Measurements from ENCODE around the gene HS3ST3A1. TPM values are rescaled to one million over a fixed set of nuclear protein-coding genes. Genes with fewer than 3 reads are reported as not detected.

The HS3ST3A1 gene
- total RNA-seq, 1 donor from 2014 or later: 0.16 TPM

GRCh38 chr17:13575466-13575865 is 26.3 kb downstream of the HS3ST3A1 start:
- Histone ChIP-seq H3K4me3 (no peak overlapping the region), H3K27ac (replicated peaks) (no peak overlapping the region), H3K4me1 (no peaks in the 10 kb centered on the region), H3K9me3 (replicated peaks) (no peaks in the 10 kb centered on the region), H3K36me3 (no peaks in the 10 kb centered on the region), H3K27me3 (ENCODE audit: low read depth) (no peaks in the 10 kb centered on the region)
- DNase-seq: no peak
- no peak for TF ChIP-seq CTCF (IDR thresholded peaks at IDR 0.05; ENCODE audit: borderline replicate concordance)
- intact Hi-C loops (cut with micrococcal nuclease): no loop called here

GRCh38 chr17:13572581-13572980 is 29.1 kb downstream of the HS3ST3A1 start:
- Histone ChIP-seq H3K36me3 (no peaks in the 10 kb centered on the region), H3K27me3 (ENCODE audit: low read depth) (no peaks in the 10 kb centered on the region), H3K9me3 (replicated peaks) (peaks cover under 1% of the 10 kb centered on the region), H3K27ac (replicated peaks) (no peak overlapping the region), H3K4me3 (no peak overlapping the region), H3K4me1 (peaks cover 7% of the 10 kb centered on the region)
- no peak for TF ChIP-seq CTCF (IDR thresholded peaks at IDR 0.05; ENCODE audit: borderline replicate concordance)
- intact Hi-C loops (cut with micrococcal nuclease): no loop called here
- no peak for DNase-seq

- Histone ChIP-seq H3K36me3 (no peaks in the 10 kb centered on the region), H3K4me1 (peaks cover 7% of the 10 kb centered on the region), H3K27me3 (ENCODE audit: low read depth) (no peaks in the 10 kb centered on the region), H3K4me3 (peak overlapping the region; percentile 17), H3K9me3 (replicated peaks) (peaks cover 10% of the 10 kb centered on the region), H3K27ac (replicated peaks) (no peak overlapping the region)
- no peak for DNase-seq
- no peak for TF ChIP-seq CTCF (IDR thresholded peaks at IDR 0.05; ENCODE audit: borderline replicate concordance)
- intact Hi-C loops (cut with micrococcal nuclease): no loop called here
These were observed 32.2 kb downstream of the HS3ST3A1 start for GRCh38 chr17:13569398-13570123.

GRCh38 chr17:13568582-13569397 is 32.9 kb downstream of the HS3ST3A1 start:
- H3K27me3 ChIP-seq (ENCODE audit: low read depth): no peaks in the 10 kb centered on the region
- H3K36me3 ChIP-seq: no peaks in the 10 kb centered on the region
- no peak overlapping the region for H3K27ac ChIP-seq (replicated peaks)
- H3K4me3 ChIP-seq: no peak overlapping the region
- intact Hi-C loops (cut with micrococcal nuclease): no loop called here
- peaks cover 10% of the 10 kb centered on the region for H3K9me3 ChIP-seq (replicated peaks)
- no peak for TF ChIP-seq CTCF (IDR thresholded peaks at IDR 0.05; ENCODE audit: borderline replicate concordance)
- no peak for DNase-seq
- H3K4me1 ChIP-seq: peaks cover 7% of the 10 kb centered on the region

- no peak for DNase-seq
- Histone ChIP-seq H3K27me3 (ENCODE audit: low read depth) (no peaks in the 10 kb centered on the region), H3K9me3 (replicated peaks) (peaks cover 10% of the 10 kb centered on the region), H3K27ac (replicated peaks) (no peak overlapping the region), H3K4me1 (peaks cover 2% of the 10 kb centered on the region), H3K4me3 (no peak overlapping the region), H3K36me3 (no peaks in the 10 kb centered on the region)
- TF ChIP-seq CTCF (IDR thresholded peaks at IDR 0.05; ENCODE audit: borderline replicate concordance): no peak
- intact Hi-C loops (cut with micrococcal nuclease): no loop called here
These were observed 37.9 kb downstream of the HS3ST3A1 start for GRCh38 chr17:13563866-13564265.

Measured in left ventricle myocardium inferior (tissue), 1 donor.